GM12892 (cell line): ENCODE data around the gene BMPR1A.

Experiments used
- POLR2A ChIP-seq: IDR thresholded peaks from 2 replicates; pipeline ENCODE4 v1.6.1; 2011; ENCODE audit warnings: low read depth, low read length, control low read depth
- POLR2AphosphoS5 ChIP-seq: IDR thresholded peaks from 2 replicates; pipeline ENCODE4 v1.6.1; 2011; ENCODE audit warnings: low read depth, low read length, control low read depth
- TAF1 ChIP-seq: IDR thresholded peaks from 2 replicates; pipeline ENCODE4 v1.6.1; 2011; ENCODE audit warnings: low read depth, mild to moderate bottlenecking, control low read depth, low read length, borderline replicate concordance

DNA sequence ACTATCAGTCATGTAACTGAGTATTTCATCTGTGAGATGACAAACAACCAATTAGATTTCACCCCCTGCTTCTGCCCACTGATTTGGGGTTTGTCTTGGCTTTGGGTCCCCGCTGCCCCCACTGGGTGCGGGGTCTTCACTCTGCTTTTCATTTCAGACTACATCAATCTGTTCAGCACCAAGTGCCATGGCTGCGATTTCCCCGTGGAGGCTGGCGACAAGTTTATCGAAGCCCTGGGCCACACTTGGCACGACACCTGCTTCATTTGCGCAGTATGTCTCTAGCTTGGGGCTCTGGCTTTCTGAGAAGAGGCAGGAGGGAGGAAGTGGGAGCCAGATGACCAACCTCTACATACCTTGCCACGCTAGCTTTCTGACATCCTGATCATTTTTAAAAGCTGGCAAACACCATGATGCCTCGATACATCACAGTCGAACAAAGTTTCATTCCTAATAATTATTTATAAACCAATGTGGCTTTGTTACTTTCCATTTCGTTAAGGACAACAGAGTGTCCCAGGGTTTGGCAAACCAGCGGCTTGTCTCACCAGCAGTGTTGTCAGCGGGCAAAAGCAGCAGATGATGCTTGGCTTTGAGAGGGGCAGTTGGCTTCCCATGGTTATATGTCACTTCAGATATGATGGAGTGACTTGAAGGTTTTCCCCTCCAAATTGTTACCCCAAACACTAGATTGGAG, 30.3 kb upstream of the BMPR1A start:
- TF ChIP-seq POLR2AphosphoS5 (no peak), POLR2A (no peak), TAF1 (no peak)
